ENCODE data around the gene ERCC6L2. TPM values are rescaled to one million over a fixed set of nuclear protein-coding genes. Genes with fewer than 3 reads are reported as not detected.

ERCC6L2 gene
- total and polyA plus RNA-seq, 2 of the 8 experiments (the other 6 are each of a cell fraction or from before 2014, with no cell fraction given), result 9.8 to 50.0 TPM

DNA sequence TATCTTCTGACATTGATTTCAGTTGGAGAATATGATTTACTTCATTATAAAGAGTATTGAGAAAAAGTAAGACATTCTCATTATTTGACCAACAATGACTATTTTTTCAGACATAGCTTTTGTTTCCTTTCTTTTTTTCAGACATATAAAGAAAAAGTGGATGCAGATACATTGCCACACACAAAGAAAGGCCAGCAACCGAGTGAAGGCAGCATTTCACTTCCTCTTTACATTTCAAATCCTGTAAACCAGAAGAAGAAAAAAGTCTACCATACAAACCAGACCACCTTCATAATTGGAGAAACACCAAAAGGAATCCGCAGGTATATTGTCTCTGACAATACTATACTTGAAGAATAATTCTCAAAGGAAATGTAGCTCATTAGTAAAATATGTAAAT is 128.9 kb downstream of the ERCC6L2 start:
- no peak for DNase-seq (ENCODE audit: low read depth in 1 of 2, low spot score in 2 of 2)
- Histone ChIP-seq H2BK5ac (ENCODE audit: low read depth, low read length) (no peak overlapping the region), H3K23me2 (ENCODE audit: low read depth, low read length) (no peaks in the 10 kb centered on the region), H2AFZ (ENCODE audit: low read length) (no peak overlapping the region), H3K79me1 (ENCODE audit: low read depth, low read length) (no peaks in the 10 kb centered on the region; the same call in 1 of the 2 replicates), H2BK120ac (replicated peaks; ENCODE audit: low read depth, low read length) (no peak overlapping the region), H2AK5ac (ENCODE audit: low read depth, low read length) (no peak overlapping the region), H2BK12ac (ENCODE audit: low read depth, low read length) (no peak overlapping the region), H3K27ac (ENCODE audit: low read depth, low read length) (no peak overlapping the region), H2BK20ac (ENCODE audit: low read length) (no peak overlapping the region), H4K20me1 (replicated peaks in 1 of 2; ENCODE audit: control insufficient read depth in 1 of 2, insufficient read depth in 2 of 2, low read length in 2 of 2) (no peaks in the 10 kb centered on the region), H3K27me3 (replicated peaks in 1 of 4; ENCODE audit: control insufficient read depth in 3 of 4, extremely low read depth in 1 of 4, insufficient read depth in 3 of 4, low read length in 3 of 4) (no peaks in the 10 kb centered on the region), H3K4me1 (replicated peaks in 1 of 4; ENCODE audit: control insufficient read depth in 3 of 4, insufficient read depth in 4 of 4, low read length in 3 of 4) (no peaks in the 10 kb centered on the region), H4K5ac (ENCODE audit: insufficient read length, low read depth, low read length) (no peak overlapping the region), H3K9me3 (ENCODE audit: insufficient read depth in 2 of 2, low read depth in 1 of 2, low read length in 1 of 2) (peaks cover 0 to 5% of the 10 kb centered on the region in 2 experiments; a peak in 1 of 4 replicates), H3K79me2 (ENCODE audit: control insufficient read depth in 1 of 2, insufficient read depth in 2 of 2, low read length in 2 of 2) (no peaks in the 10 kb centered on the region), H4K8ac (ENCODE audit: extremely low read depth, insufficient read depth, low read length) (no peak overlapping the region), H3K4ac (replicated peaks; ENCODE audit: insufficient read length, low read depth, low read length) (no peak overlapping the region), H2BK15ac (ENCODE audit: low read length) (no peak overlapping the region), H4K91ac (replicated peaks; ENCODE audit: insufficient read length, low read length) (no peak overlapping the region), H3K4me3 (ENCODE audit: extremely low read depth in 1 of 4, insufficient read depth in 2 of 4, low read depth in 3 of 4, low read length in 4 of 4) (no peak overlapping the region), H3K23ac (ENCODE audit: insufficient read length) (no peak overlapping the region), H3K36me3 (ENCODE audit: control insufficient read depth in 2 of 4, insufficient read depth in 4 of 4, low read length in 3 of 4) (peaks cover 3 to 18% (median 5%) of the 10 kb centered on the region in 4 experiments; a peak in 5 of 8 replicates), H3K4me2 (ENCODE audit: insufficient read depth in 1 of 2, low read depth in 2 of 2, low read length in 2 of 2) (no peak overlapping the region), H3K14ac (ENCODE audit: insufficient read length) (no peak overlapping the region), H3K18ac (ENCODE audit: extremely low read depth, low read length) (no peak overlapping the region), H3K56ac (replicated peaks; ENCODE audit: insufficient read length, low read depth, low read length) (no peak overlapping the region), H3K9ac (replicated peaks in 1 of 4; ENCODE audit: extremely low read depth in 1 of 4, low read depth in 3 of 4, low read length in 3 of 4) (no peak overlapping the region)
- ChIA-PET POLR2A (ENCODE audit: partially characterized antibody) (no interaction called here), CTCF (ENCODE audit: partially characterized antibody) (interaction anchor here (1.3 kb wide), 1 partner anchor 23 kb away, joined by 3 read pairs; no protein-coding TSS in a partner anchor)
- WGBS, 2 experiments (ENCODE audit: extremely low coverage in 1 of 2, insufficient coverage in 1 of 2, insufficient read length in 1 of 2, insufficient replicate concordance in 2 of 2, low coverage in 1 of 2, low lambda C conversion rate in 2 of 2, missing lambda C conversion rate in 1 of 2), result 74% methylated on average over 2 of the region's 2 CpGs; no CpG with 5 or more reads in 1 of the 2 experiments
- FAIRE-seq, result no peak
- TF ChIP-seq SIN3A (conservative IDR thresholded peaks at IDR 0.05 in 1 of 2, IDR thresholded peaks at IDR 0.05 in 1 of 2; ENCODE audit: low read depth in 1 of 2, low read length in 2 of 2) (no peak), ASH2L (IDR thresholded peaks at IDR 0.05; ENCODE audit: low read length) (no peak), BRCA1 (IDR thresholded peaks at IDR 0.05; ENCODE audit: low read depth, low read length) (no peak), RNF2 (IDR thresholded peaks at IDR 0.05; ENCODE audit: borderline replicate concordance, low read depth, low read length, missing control alignments, poor library complexity, severe bottlenecking) (no peak), CEBPB (IDR thresholded peaks at IDR 0.05; ENCODE audit: low read depth, low read length) (no peak), NANOG (IDR thresholded peaks at IDR 0.05; ENCODE audit: insufficient read depth, low read depth, low read length, poor library complexity, severe bottlenecking) (no peak), CBX8 (IDR thresholded peaks at IDR 0.05; ENCODE audit: borderline replicate concordance, low read depth, low read length) (no peak), JUND (IDR thresholded peaks at IDR 0.05; ENCODE audit: low read length) (no peak), USF2 (IDR thresholded peaks at IDR 0.05; ENCODE audit: low read length) (no peak), RXRA (IDR thresholded peaks at IDR 0.05; ENCODE audit: insufficient read depth, low read depth, low read length) (no peak), POLR2A (IDR thresholded peaks at IDR 0.05; ENCODE audit: control extremely low read depth in 1 of 2, low read depth in 2 of 2, low read length in 2 of 2) (no peak), ATF3 (IDR thresholded peaks at IDR 0.05; ENCODE audit: insufficient read depth, low read depth, low read length) (no peak)
